ENCODE data around the gene ARRB1. TPM values are rescaled to one million over a fixed set of nuclear protein-coding genes. Genes with fewer than 3 reads are reported as not detected.

ARRB1 gene
- total and polyA plus RNA-seq, 10 of the 15 experiments (the other 5 are each of a cell fraction or from before 2014, with no cell fraction given): 0.39 to 12.9 (median 1.7) TPM

DNA sequence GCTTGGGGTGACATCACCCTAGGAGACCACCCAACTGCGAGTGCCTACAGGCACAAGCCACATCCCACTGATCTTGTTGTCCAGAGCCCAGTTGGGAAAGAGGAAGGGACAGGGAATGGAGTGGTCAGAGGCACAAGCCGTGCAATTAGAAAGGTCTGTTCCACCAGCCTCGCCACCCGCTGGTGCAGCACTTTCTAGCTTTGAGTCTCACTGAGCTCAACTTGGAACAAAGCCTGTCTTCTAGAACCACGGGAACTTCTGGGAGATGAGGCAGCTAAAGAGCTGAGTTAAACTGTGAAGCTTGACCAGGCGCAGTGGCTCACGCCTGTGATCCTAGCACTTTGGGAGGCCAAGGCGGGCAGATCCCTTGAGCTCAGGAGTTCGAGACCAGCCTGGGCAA is 81.6 kb downstream of the ARRB1 start:
- H3K4me2 ChIP-seq (ENCODE audit: control insufficient read depth, insufficient read depth): no peak overlapping the region
- H3K79me2 ChIP-seq (ENCODE audit: control insufficient read depth, insufficient read depth, low read length): no peaks in the 10 kb centered on the region
- no TSS peak for BruUV-seq (replicated peaks)
- FAIRE-seq (no peak), ATAC-seq (no peak), DNase-seq (ENCODE audit: low read depth, low spot score) (no peak)
- SMC1A ChIA-PET (ENCODE audit: uncharacterized antibody, unreplicated experiment): no interaction called here
- H3K4me1 ChIP-seq (ENCODE audit: control insufficient read depth, insufficient read depth, low read length): no peaks in the 10 kb centered on the region
- H3K9ac ChIP-seq (ENCODE audit: control insufficient read depth, insufficient read depth, low read length): no peak overlapping the region
- H3K27me3 ChIP-seq (replicated peaks in 1 of 2; ENCODE audit: control insufficient read depth in 2 of 2, insufficient read depth in 2 of 2, low read length in 1 of 2): no peaks in the 10 kb centered on the region
- H4K20me1 ChIP-seq (ENCODE audit: control insufficient read depth, insufficient read depth): no peaks in the 10 kb centered on the region
- in situ Hi-C loops (cut with MboI) (no loop called here), intact Hi-C loops (cut with micrococcal nuclease; ENCODE audit: unreplicated experiment) (no loop called here)
- TF ChIP-seq SMAD5 (IDR thresholded peaks at IDR 0.05; ENCODE audit: low read depth) (no peak), E2F8 (IDR thresholded peaks at IDR 0.05; ENCODE audit: low read depth, partially characterized antibody) (no peak), CREM (IDR thresholded peaks at IDR 0.05; ENCODE audit: low read depth) (no peak), CREB1 (IDR thresholded peaks at IDR 0.05; ENCODE audit: low read depth) (no peak)
- no peak overlapping the region for H3K27ac ChIP-seq (ENCODE audit: control insufficient read depth, insufficient read depth)
- RAD21 ChIA-PET (ENCODE audit: unreplicated experiment): interaction anchor here (1.9 kb wide), 1 partner anchor 10 kb away, joined by 7 read pairs; no protein-coding TSS in a partner anchor
- CTCF ChIA-PET: interaction anchor here (0.6 to 16.9 kb wide), 5 partner anchors 18 to 430 kb away, joined by 3 to 406 read pairs (median 4); no protein-coding TSS in a partner anchor
- H2AFZ ChIP-seq (ENCODE audit: control insufficient read depth, low read depth, low read length): no peak overlapping the region
- no peaks in the 10 kb centered on the region; a peak in 2 of 4 replicates for H3K36me3 ChIP-seq (ENCODE audit: control insufficient read depth in 2 of 2, insufficient read depth in 2 of 2, low read length in 1 of 2)
- H3K4me3 ChIP-seq: no peak overlapping the region
- H3K9me3 ChIP-seq (replicated peaks; ENCODE audit: control insufficient read depth, insufficient read depth, low read length): no peaks in the 10 kb centered on the region
- 55% methylated on average over 9 of the region's 9 CpGs for WGBS (ENCODE audit: insufficient coverage, insufficient replicate concordance, low lambda C conversion rate, missing lambda C conversion rate)
- POLR2A ChIA-PET: no interaction called here

- H3K4me3 ChIP-seq: no peak overlapping the region
- intact Hi-C loops (cut with micrococcal nuclease; ENCODE audit: unreplicated experiment) (no loop called here), in situ Hi-C loops (cut with MboI) (no loop called here)
- no peaks in the 10 kb centered on the region for H3K79me2 ChIP-seq (ENCODE audit: control insufficient read depth, insufficient read depth, low read length)
- no peak for DNase-seq (ENCODE audit: low read depth, low spot score)
- no peaks in the 10 kb centered on the region for H3K4me1 ChIP-seq (ENCODE audit: control insufficient read depth, insufficient read depth, low read length)
- no peaks in the 10 kb centered on the region for H4K20me1 ChIP-seq (ENCODE audit: control insufficient read depth, insufficient read depth)
- FAIRE-seq: no peak
- H3K9me3 ChIP-seq (replicated peaks; ENCODE audit: control insufficient read depth, insufficient read depth, low read length): no peaks in the 10 kb centered on the region
- RAD21 ChIA-PET (ENCODE audit: unreplicated experiment): no interaction called here
- no TSS peak for BruUV-seq (replicated peaks)
- H3K4me2 ChIP-seq (ENCODE audit: control insufficient read depth, insufficient read depth): no peak overlapping the region
- no peaks in the 10 kb centered on the region for H3K27me3 ChIP-seq (replicated peaks in 1 of 2; ENCODE audit: control insufficient read depth in 2 of 2, insufficient read depth in 2 of 2, low read length in 1 of 2)
- SMC1A ChIA-PET (ENCODE audit: uncharacterized antibody, unreplicated experiment): no interaction called here
- no peak overlapping the region for H3K9ac ChIP-seq (ENCODE audit: control insufficient read depth, insufficient read depth, low read length)
- H3K36me3 ChIP-seq (ENCODE audit: control insufficient read depth in 2 of 2, insufficient read depth in 2 of 2, low read length in 1 of 2): no peaks in the 10 kb centered on the region; a peak in 2 of 4 replicates
- no peak overlapping the region for H2AFZ ChIP-seq (ENCODE audit: control insufficient read depth, low read depth, low read length)
- POLR2A ChIA-PET: no interaction called here
- CTCF ChIA-PET: interaction anchor here (1.7 kb wide), 1 partner anchor 17 kb away, joined by 6 read pairs; no protein-coding TSS in a partner anchor
- WGBS (ENCODE audit: insufficient coverage, insufficient replicate concordance, low lambda C conversion rate, missing lambda C conversion rate): 4% methylated on average over 4 of the region's 4 CpGs
- ATAC-seq: no peak
- H3K27ac ChIP-seq (ENCODE audit: control insufficient read depth, insufficient read depth): no peak overlapping the region
- TF ChIP-seq BACH1 (IDR thresholded peaks at IDR 0.05; ENCODE audit: borderline replicate concordance) (no peak), HDGF (IDR thresholded peaks at IDR 0.05) (no peak), CREM (IDR thresholded peaks at IDR 0.05; ENCODE audit: low read depth) (no peak), ZBED1 (IDR thresholded peaks at IDR 0.05; ENCODE audit: borderline replicate concordance) (no peak), SUZ12 (IDR thresholded peaks at IDR 0.05; ENCODE audit: unreplicated experiment) (no peak), SMC3 (IDR thresholded peaks at IDR 0.05; ENCODE audit: borderline replicate concordance, low read length) (no peak), SUPT20H (IDR thresholded peaks at IDR 0.05; ENCODE audit: borderline replicate concordance, control insufficient read depth, low read depth, low read length) (no peak), FOS (IDR thresholded peaks at IDR 0.05; ENCODE audit: borderline replicate concordance, extremely low read depth, insufficient read length) (no peak), CBX3 (IDR thresholded peaks at IDR 0.05; ENCODE audit: borderline replicate concordance, low read depth) (no peak)
- TF ChIP-seq, protein P1, sequence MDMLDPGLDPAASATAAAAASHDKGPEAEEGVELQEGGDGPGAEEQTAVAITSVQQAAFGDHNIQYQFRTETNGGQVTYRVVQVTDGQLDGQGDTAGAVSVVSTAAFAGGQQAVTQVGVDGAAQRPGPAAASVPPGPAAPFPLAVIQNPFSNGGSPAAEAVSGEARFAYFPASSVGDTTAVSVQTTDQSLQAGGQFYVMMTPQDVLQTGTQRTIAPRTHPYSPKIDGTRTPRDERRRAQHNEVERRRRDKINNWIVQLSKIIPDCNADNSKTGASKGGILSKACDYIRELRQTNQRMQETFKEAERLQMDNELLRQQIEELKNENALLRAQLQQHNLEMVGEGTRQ (IDR thresholded peaks at IDR 0.05; ENCODE audit: borderline replicate concordance, low read depth, low read length): no peak
Observed at GRCh38 chr11:75269367-75269660, 82.1 kb downstream of the ARRB1 start.

Measured in GM12878 (cell line).